CD14-positive monocyte (primary cell): Measurements from ENCODE around the gene CCDC106. TPM values are rescaled to one million over a fixed set of nuclear protein-coding genes. Genes with fewer than 3 reads are reported as not detected.

Experiments used
- DNase-seq, 3 donors: peaks; one replicate each; pipeline ENCODE4 v3.0.0-alpha.2; 2011 to 2022
- H2AFZ ChIP-seq: 2 replicates; pipeline ENCODE4 v1.6.0; 2012; ENCODE audit warnings: mild to moderate bottlenecking, low read depth, low read length, inconsistent platforms; ENCODE audit not compliant: insufficient read depth, poor library complexity, severe bottlenecking
- H3K27ac ChIP-seq, 2 donors: 1 replicate in 1 of 2; 2 replicates in 1 of 2; pipeline ENCODE4 v1.5.1; 2012 to 2013; ENCODE audit warnings: low read length in 2 of 2, control low read depth in 1 of 2, inconsistent platforms in 1 of 2, low read depth in 1 of 2, mild to moderate bottlenecking in 1 of 2
- H3K27me3 ChIP-seq, 2 donors: one replicate each; pipeline versions ENCODE4 v1.6.0 to v1.6.1; 2011 to 2013; ENCODE audit warnings: low read length in 2 of 2; ENCODE audit not compliant: control insufficient read depth in 2 of 2, insufficient read depth in 2 of 2
- H3K36me3 ChIP-seq, 2 donors: replicated peaks in 1 of 2; 1 replicate in 1 of 2; 2 replicates in 1 of 2; pipeline versions ENCODE4 v1.5.1 to v1.6.1; 2012 to 2013; ENCODE audit warnings: low read length in 2 of 2, control low read depth in 1 of 2, inconsistent platforms in 1 of 2, mild to moderate bottlenecking in 1 of 2; ENCODE audit not compliant: insufficient read depth in 2 of 2, control insufficient read depth in 1 of 2
- H3K4me1 ChIP-seq, 2 donors: 1 replicate in 1 of 2; 2 replicates in 1 of 2; pipeline versions ENCODE4 v1.5.1 to v1.6.1; 2012 to 2013; ENCODE audit warnings: low read length in 2 of 2, control low read depth in 1 of 2, inconsistent platforms in 1 of 2, mild to moderate bottlenecking in 1 of 2, moderate library complexity in 1 of 2; ENCODE audit not compliant: insufficient read depth in 2 of 2, control insufficient read depth in 1 of 2
- H3K4me2 ChIP-seq: replicated peaks from 2 replicates; pipeline ENCODE3; 2012; ENCODE audit warnings: low read length, moderate library complexity, mild to moderate bottlenecking; ENCODE audit not compliant: poor library complexity, severe bottlenecking; ENCODE audit errors: extremely low read depth
- H3K4me3 ChIP-seq, 3 experiments: fragments of 200-600 bp in 1 of 3; sonication (generic) in 1 of 3; replicated peaks in 1 of 3; 1 replicate in 2 of 3; 2 replicates in 1 of 3; pipeline ENCODE4 v1.5.1; 2011 to 2013; ENCODE audit warnings: low read length in 3 of 3, mild to moderate bottlenecking in 3 of 3, control low read depth in 2 of 3, low read depth in 2 of 3, inconsistent platforms in 1 of 3, moderate library complexity in 1 of 3
- H3K79me2 ChIP-seq: 2 replicates; pipeline ENCODE4 v1.6.0; 2012; ENCODE audit warnings: mild to moderate bottlenecking, control low read depth, inconsistent platforms, low read length, moderate library complexity; ENCODE audit not compliant: insufficient read depth
- H3K9ac ChIP-seq: 2 replicates; pipeline ENCODE4 v1.6.0; 2017; ENCODE audit warnings: low read length, mild to moderate bottlenecking; ENCODE audit not compliant: insufficient read depth, poor library complexity, severe bottlenecking
- H3K9me3 ChIP-seq, 2 donors: replicated peaks in 1 of 2; 1 replicate in 1 of 2; 2 replicates in 1 of 2; pipeline versions ENCODE4 v1.5.1 to v1.6.1; 2012 to 2013; ENCODE audit warnings: low read length in 2 of 2, control low read depth in 1 of 2; ENCODE audit not compliant: control insufficient read depth in 1 of 2, insufficient read depth in 1 of 2
- H4K20me1 ChIP-seq: 2 replicates; pipeline ENCODE4 v1.6.0; 2012; ENCODE audit warnings: mild to moderate bottlenecking, low read length, control low read depth, moderate library complexity; ENCODE audit not compliant: insufficient read depth
- H3K27ac Mint-ChIP-seq, 7 donors: one replicate each; pipeline ENCODE4 v1.8.0; 2020; ENCODE audit warnings: mild to moderate bottlenecking in 7 of 7, mixed read lengths in 7 of 7, moderate library complexity in 6 of 7, inconsistent platforms in 2 of 7
- H3K27me3 Mint-ChIP-seq, 3 donors: one replicate each; pipeline ENCODE4 v1.8.0; 2021 to 2022; ENCODE audit warnings: low read depth in 3 of 3, mild to moderate bottlenecking in 3 of 3, mixed read lengths in 3 of 3, moderate library complexity in 3 of 3, inconsistent platforms in 1 of 3
- H3K36me3 Mint-ChIP-seq, 2 donors: one replicate each; pipeline ENCODE4 v1.8.0; 2020; ENCODE audit warnings: mixed read lengths in 2 of 2, inconsistent platforms in 1 of 2, mild to moderate bottlenecking in 1 of 2
- H3K4me1 Mint-ChIP-seq: one replicate; pipeline ENCODE4 v1.8.0; 2020; ENCODE audit warnings: mild to moderate bottlenecking, mixed read lengths
- H3K4me3 Mint-ChIP-seq, 2 donors: one replicate each; pipeline ENCODE4 v1.8.0; 2020; ENCODE audit warnings: mild to moderate bottlenecking in 2 of 2, mixed read lengths in 2 of 2, moderate library complexity in 1 of 2
- H3K9me3 Mint-ChIP-seq, 7 donors: one replicate each; pipeline ENCODE4 v1.8.0; 2020 to 2022; ENCODE audit warnings: mixed read lengths in 7 of 7, mild to moderate bottlenecking in 6 of 7, moderate library complexity in 6 of 7, inconsistent platforms in 2 of 7
- WGBS: methylation state at CpG from one replicate; pipeline ENCODE4 v1.1.5; 2013; ENCODE audit warnings: missing lambda C conversion rate; ENCODE audit not compliant: insufficient coverage; 5-methylcytosine and 5-hydroxymethylcytosine counted together
- intact Hi-C, 2 donors: fragments of 100-400 bp; cut with micrococcal nuclease; formaldehyde crosslinking; loops; one replicate each; pipeline versions ENCODE4 v1.15.0 to v1.15.1; 2023
- polyA plus RNA-seq, 3 donors: library from polyadenylated mRNA; depleted of rRNA in 1 of 3; unstranded in 2 of 3; stranded (reverse) in 1 of 3; fragments of 300-500 nt in 2 of 3; fragments of >200 nt in 1 of 3; fragmentation: Illumina TruSeq in 2 of 3; gene quantifications; 1 replicate in 2 of 3; 2 replicates in 1 of 3; pipeline ENCODE4 v1.2.3, GENCODE V29; 2012 to 2021
- TF ChIP-seq, protein P1 (sequence below): fragments of 200-600 bp; IDR thresholded peaks from one replicate; pipeline ENCODE4 v1.8.0; 2022; ENCODE audit warnings: antibody characterized with exemption, mild to moderate bottlenecking

The CCDC106 gene
- polyA plus RNA-seq, 3 donors: 0.74 to 2.4 (median 1.2) TPM

DNA sequence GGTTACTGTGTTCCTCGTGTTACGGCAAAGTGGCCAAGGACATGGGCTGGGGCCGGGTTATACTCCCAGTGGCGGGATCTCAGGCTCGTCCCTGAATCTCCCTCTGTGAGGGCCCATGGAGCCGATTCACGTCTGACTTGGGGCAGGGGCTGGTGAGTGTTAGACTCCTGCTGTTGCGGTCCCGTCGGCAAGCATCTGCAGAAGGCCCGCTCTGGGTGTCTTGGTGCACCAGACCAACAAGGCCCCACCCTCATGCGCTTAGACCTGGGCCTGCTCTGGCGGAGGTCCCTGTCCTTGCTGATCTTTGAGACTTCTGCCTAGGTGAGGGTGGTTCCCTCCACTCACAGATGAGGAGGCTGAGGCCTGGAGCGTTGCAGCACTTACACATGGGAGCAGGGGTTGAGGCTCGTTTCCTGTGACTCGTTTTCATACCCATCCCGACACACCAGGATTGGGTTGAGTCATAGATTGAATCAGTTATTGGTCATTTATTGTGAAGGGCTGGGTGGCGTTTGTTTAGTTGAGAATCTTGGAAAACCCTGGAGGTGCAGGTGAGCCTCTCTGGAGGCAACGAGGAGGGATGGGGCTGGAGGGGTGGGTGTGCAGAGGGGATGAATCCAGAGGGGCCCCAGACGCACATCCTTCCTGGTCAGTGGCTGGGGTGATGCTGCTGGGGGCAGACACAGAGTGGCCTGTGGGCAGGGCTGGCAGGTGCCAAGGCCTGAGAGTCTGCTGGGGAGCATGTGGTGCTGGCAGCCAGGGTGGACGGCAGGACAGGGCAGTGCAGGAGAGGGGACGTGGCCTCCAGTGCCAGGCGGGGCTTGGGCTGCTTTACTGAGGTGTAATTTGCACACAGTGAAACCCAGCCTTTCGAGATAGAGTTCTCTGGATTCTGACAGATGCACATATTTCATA, 31.6 kb downstream of the CCDC106 start:
- H3K79me2 ChIP-seq: peaks cover 91% of the 10 kb centered on the region
- no peak overlapping the region for H3K4me3 Mint-ChIP-seq

DNA sequence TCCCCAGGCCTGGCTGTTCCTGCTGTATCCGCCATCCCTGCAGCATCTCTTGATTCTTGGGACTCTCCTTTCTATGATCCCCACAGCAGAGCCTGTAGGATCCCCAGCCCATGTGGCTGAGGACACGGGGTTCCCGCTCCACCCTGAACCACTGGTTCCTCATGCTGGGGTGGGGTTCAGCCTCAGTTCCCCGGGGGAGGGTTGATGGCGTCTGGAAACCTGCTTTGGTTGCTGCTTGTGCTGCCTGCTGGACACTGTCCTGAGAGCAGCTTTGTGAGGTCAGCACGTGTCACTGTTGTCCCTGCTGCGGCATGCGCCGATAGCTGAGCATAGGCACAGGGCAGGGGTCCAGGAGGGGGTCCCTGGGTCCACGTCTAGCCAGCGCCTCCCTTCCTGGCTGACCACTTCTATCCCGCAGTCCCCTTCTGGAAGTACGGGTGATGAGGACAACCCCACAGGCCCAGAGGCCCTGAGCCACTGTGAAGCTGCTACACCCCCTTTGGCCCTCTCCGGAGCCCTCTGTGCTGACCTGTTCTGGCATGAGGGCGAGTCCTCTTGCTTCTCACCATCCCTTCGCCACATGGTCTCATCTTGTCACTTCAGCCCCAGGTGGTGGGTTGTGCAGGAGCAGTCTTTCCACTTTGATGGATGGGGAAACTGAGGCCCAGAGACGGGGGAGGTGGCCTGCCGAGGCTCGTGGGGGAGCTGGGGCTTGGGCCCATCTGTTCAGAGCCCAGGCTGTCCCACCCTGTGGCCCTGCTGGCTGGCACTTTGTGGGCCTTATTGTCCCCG, 32.5 kb downstream of the CCDC106 start:
- Histone ChIP-seq H3K27me3 (no peaks in the 10 kb centered on the region), H4K20me1 (peaks cover 86% of the 10 kb centered on the region), H3K36me3 (peaks cover 60 to 66% of the 10 kb centered on the region in 2 donors), H3K27ac (peak overlapping the region; percentile 17 to 92), H3K4me1 (peaks cover 49 to 54% of the 10 kb centered on the region in 2 donors), H3K4me3 (no peak overlapping the region), H3K9me3 (no peaks in the 10 kb centered on the region), H3K4me2 (no peak overlapping the region), H3K79me2 (peaks cover 96% of the 10 kb centered on the region), H3K9ac (no peak overlapping the region), H2AFZ (no peak overlapping the region)
- DNase-seq: no peak
- 90% methylated on average over 15 of the region's 20 CpGs for WGBS
- intact Hi-C loops: no loop called here
- Mint-ChIP-seq H3K4me3 (no peak overlapping the region), H3K27ac (peak overlapping the region in 6 of 7 donors; percentile 8 to 98 (median 70)), H3K4me1 (peaks cover 51% of the 10 kb centered on the region), H3K36me3 (peaks cover 65 to 79% of the 10 kb centered on the region in 2 donors), H3K9me3 (no peaks in the 10 kb centered on the region), H3K27me3 (no peaks in the 10 kb centered on the region)
- TF ChIP-seq, protein P1, sequence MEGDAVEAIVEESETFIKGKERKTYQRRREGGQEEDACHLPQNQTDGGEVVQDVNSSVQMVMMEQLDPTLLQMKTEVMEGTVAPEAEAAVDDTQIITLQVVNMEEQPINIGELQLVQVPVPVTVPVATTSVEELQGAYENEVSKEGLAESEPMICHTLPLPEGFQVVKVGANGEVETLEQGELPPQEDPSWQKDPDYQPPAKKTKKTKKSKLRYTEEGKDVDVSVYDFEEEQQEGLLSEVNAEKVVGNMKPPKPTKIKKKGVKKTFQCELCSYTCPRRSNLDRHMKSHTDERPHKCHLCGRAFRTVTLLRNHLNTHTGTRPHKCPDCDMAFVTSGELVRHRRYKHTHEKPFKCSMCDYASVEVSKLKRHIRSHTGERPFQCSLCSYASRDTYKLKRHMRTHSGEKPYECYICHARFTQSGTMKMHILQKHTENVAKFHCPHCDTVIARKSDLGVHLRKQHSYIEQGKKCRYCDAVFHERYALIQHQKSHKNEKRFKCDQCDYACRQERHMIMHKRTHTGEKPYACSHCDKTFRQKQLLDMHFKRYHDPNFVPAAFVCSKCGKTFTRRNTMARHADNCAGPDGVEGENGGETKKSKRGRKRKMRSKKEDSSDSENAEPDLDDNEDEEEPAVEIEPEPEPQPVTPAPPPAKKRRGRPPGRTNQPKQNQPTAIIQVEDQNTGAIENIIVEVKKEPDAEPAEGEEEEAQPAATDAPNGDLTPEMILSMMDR: no peak

More for the DNA sequence above, 31.6 kb downstream of the CCDC106 start:
- H3K36me3 Mint-ChIP-seq: peaks cover 57 to 69% of the 10 kb centered on the region in 2 donors
- peaks cover 51 to 56% of the 10 kb centered on the region in 2 donors for H3K4me1 ChIP-seq
- no peaks in the 10 kb centered on the region for H3K9me3 Mint-ChIP-seq
- peaks cover 51 to 57% of the 10 kb centered on the region in 2 donors for H3K36me3 ChIP-seq
- H3K4me1 Mint-ChIP-seq: peaks cover 52% of the 10 kb centered on the region
- H3K4me3 ChIP-seq: no peak overlapping the region
- no peak overlapping the region for H3K4me2 ChIP-seq
- peak overlapping the region; percentile 86 to 92 for H3K27ac ChIP-seq
- 89% methylated on average over 21 of the region's 24 CpGs for WGBS
- H3K27me3 ChIP-seq: no peaks in the 10 kb centered on the region
- H3K9ac ChIP-seq: no peak overlapping the region
- H3K27me3 Mint-ChIP-seq: no peaks in the 10 kb centered on the region
- H4K20me1 ChIP-seq: peaks cover 78% of the 10 kb centered on the region
- TF ChIP-seq, protein P1: no peak
- peak overlapping the region in 5 of 7 donors; percentile 17 to 98 (median 93) for H3K27ac Mint-ChIP-seq
- DNase-seq: no peak
- intact Hi-C loops: no loop called here
- H3K9me3 ChIP-seq: no peaks in the 10 kb centered on the region
- no peak overlapping the region for H2AFZ ChIP-seq
